ENCODE measurements around the gene STAT4.

DNA sequence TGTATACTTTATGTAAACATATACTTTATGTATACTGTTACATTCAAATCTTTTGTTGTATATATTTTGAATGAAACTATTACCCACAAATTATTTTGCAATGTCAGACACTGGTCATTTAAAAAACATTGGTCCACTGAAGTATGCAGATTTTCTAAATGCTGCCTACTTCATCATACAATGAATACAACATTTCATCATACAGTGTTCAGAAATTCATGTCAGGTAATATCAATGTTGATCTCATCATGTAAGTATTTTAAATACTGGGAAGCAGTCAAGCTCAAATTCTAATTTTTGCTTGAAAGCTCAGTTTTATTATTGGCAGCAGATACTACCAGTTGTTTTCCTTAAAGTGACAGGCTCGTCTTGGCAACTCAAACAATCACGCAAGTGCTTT is 2.9 kb upstream of the STAT4 start:
- TF ChIP-seq POLR2A (IDR thresholded peaks at IDR 0.05): no peak
- TF ChIP-seq CTCF (IDR thresholded peaks at IDR 0.05): no peak

Data from thyroid gland (tissue), 4 donors.